MM.1S (cell line): ENCODE data around the gene LRRC43.

ENCODE experiments used
- CTCF ChIP-seq: fragments of 300-600 bp; sonication (generic); IDR thresholded peaks from 2 replicates; pipeline ENCODE4 v1.5.1; 2016; ENCODE audit warnings: antibody characterized with exemption, low read length, mixed read lengths
- EZH2 ChIP-seq: fragments of 300-600 bp; sonication (generic); optimal IDR thresholded peaks from 2 replicates; pipeline ENCODE3; 2017; ENCODE audit warnings: low read depth, mild to moderate bottlenecking, antibody characterized with exemption, low read length, mixed read lengths
- EZH2phosphoT487 ChIP-seq: fragments of 300-600 bp; sonication (generic); IDR thresholded peaks from 2 replicates; pipeline ENCODE4 v1.6.1; 2018; ENCODE audit warnings: antibody characterized with exemption, low read length

GRCh38 chr12:122140467-122141257 is 42.3 kb upstream of the LRRC43 start:
- TF ChIP-seq CTCF (no peak), EZH2phosphoT487 (no peak), EZH2 (no peak)
